Pulmonary artery endothelial cell (primary cell): ENCODE results near the gene CRYBB3. TPM values are rescaled to one million over a fixed set of nuclear protein-coding genes. Genes with fewer than 3 reads are reported as not detected.
"Not testable (repeated sequence)": the region's sequence is repeated elsewhere in the genome, so short reads cannot be mapped to it uniquely, and the experiment has no call there.

ENCODE experiments used
- DNase-seq: peaks from one replicate; pipeline ENCODE4 v3.0.0-alpha.2; 2011; ENCODE audit warnings: low read depth, low spot score
- total RNA-seq: library from RNA; depleted of rRNA; stranded (reverse); fragments of >200 nt; gene quantifications from 2 replicates; pipeline ENCODE4 v1.2.3, GENCODE V29; 2014

The CRYBB3 gene
- total RNA-seq, 1 donor from 2014 or later = not detected

DNA sequence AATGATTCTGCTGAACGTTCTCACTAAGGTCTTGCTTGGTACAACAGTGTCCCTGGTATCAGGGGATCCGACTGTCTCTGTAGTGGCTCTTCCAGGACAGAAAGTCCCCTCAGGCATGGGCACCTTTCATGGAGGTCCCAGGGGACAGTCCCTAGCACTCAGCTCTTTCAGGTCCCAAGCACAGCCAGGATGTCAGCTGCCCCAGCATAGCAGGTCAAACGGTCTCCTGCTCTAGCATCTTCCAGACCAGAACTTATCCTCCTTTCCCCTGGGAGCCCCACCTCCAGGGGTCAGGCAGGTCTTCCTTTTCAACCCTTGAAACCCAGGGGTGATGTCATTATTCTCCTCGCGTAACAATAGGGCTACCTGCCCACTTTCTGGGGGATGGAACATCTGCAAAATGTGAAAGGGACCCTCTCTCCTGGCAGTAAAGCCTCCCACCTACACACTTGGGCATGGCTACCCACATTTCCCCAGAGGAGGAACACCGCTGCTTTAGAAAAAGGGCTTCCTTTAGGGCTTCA, 24.7 kb upstream of the CRYBB3 start:
- no peak for DNase-seq

DNA sequence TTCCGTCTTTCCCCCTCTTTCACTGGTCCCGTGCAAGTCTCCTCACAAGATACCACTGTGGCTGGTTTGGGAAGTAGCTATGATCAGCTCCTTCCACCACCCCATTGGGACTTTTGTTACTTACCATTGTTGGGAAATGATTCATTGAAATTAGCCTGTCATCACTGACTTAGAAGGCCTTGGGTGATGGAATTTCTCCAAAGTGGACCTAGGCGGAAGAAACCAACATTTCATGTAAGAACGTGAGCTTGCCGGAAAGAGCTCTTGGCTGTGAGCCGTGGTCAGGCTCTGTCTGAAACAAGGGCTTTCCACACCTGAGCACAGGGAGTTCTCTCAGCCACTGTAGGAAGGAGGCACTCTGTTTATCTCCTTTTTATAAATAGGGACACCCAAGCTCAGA, 23.5 kb upstream of the CRYBB3 start:
- DNase-seq = peak; percentile 30

DNA sequence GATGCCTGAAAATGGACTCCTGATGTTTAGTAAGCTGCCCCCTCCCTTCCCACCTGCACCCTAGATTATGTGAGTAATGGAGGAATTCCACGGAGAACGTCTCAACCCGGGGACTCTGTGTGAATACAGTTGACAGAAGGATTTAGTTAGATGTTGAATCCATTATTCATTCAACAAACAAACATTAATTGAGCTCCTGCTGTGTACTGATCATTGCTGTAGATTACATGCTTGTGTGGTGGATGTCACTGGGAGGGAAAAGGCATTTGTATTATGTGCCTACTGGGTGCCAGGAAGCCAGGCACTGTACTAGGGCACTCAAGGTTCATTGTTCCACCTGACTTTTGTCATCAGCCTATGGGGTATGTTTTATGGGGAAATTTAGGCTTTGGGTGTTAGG, 22.9 kb upstream of the CRYBB3 start:
- DNase-seq = no peak

DNA sequence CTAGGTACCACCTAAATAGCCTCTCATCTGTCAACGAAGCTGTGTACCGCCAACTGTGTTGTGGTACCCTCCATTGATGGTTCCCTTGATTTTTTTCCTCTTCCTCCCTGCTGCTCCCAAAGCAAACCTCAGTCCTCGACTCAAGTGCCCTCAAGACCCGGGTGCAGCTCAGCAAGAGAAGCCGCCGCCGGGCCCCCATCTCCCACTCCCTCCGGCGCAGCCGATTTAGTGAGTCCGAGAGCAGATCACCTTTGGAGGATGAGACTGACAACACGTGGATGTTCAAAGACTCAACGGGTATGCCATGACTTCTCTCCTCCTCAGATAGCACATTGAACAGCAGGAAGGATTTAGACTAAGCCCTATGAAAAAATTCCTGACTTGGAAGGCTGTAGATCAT, 22.4 kb upstream of the CRYBB3 start:
- no peak for DNase-seq

DNA sequence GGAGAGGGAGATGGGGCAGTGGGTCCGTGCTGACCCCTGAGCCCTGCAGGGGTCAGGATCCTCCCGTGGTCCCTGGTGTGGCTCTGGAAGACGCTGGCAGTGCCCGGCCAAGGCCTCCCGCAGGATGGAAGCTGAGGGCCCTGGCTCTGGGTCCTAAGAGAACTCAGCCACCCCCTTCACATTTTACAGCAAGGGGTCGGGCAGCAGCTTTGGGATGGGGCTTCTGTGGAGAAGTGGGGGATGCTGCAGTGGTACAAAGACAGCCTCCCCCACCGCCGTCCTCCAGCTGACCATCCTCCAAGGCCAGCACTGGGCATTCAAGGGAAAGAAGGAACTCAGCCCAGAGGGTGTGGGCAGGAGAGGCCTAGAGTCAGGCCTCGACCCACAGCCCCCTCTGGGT, 21.8 kb upstream of the CRYBB3 start:
- DNase-seq = no peak

DNA sequence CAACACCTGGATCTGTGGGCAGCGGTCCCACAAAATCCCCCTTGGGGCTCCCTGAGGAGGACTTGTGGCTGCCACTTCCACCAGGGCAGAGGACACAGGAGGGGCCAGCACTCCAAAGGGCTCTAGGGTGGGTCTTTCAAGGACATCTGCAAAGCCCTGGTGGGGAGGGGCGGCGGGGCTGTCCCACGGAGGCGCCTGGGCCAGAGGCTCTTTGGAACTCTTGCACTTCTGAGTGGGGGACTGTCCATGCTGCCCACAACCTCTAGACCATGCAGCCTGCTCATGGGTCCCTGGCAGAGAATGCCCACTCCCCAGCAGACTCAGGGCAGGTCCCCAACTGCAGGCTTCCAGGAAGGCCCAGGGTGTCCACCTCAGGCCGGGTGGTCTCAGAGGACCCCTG, 21.3 kb upstream of the CRYBB3 start:
- DNase-seq = not testable (repeated sequence)

DNA sequence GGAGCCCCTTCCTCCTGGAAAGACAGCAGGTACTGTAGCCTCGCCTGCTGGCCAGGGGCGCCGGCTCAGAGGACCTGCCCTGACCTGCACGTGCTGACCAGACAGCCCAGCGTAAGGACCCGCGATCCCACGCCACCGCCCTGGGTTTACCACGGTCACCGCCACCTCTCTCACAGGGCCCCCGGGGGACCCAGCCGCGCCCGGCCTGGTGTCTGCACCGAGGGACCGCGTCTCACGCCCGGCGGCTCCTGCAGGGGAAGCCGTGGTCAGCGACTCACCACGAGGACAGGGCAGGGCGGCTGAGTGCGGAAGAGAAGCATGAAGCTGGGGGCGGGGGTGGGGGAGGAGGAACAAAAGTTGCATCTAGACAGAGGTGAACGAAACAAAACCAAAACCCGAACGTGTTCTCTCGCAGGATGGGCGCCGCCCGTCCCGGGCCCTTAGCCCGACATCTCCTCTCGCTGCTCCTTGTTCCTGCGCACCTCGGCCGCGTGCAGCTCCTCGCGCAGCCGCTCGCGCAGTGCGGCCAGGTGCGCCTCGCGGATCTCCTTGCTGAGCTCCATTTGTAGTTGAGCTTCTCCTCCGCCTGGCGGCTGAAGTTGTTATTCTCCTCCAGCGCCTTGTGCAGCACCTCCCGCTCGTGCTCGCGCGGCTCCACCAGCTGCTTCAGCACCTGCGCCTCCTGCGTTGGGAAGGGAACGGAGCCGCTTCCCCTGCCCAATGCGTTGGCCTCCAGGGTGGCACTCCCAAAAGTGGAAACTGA, 20.6 kb upstream of the CRYBB3 start:
- DNase-seq = not testable (repeated sequence)

DNA sequence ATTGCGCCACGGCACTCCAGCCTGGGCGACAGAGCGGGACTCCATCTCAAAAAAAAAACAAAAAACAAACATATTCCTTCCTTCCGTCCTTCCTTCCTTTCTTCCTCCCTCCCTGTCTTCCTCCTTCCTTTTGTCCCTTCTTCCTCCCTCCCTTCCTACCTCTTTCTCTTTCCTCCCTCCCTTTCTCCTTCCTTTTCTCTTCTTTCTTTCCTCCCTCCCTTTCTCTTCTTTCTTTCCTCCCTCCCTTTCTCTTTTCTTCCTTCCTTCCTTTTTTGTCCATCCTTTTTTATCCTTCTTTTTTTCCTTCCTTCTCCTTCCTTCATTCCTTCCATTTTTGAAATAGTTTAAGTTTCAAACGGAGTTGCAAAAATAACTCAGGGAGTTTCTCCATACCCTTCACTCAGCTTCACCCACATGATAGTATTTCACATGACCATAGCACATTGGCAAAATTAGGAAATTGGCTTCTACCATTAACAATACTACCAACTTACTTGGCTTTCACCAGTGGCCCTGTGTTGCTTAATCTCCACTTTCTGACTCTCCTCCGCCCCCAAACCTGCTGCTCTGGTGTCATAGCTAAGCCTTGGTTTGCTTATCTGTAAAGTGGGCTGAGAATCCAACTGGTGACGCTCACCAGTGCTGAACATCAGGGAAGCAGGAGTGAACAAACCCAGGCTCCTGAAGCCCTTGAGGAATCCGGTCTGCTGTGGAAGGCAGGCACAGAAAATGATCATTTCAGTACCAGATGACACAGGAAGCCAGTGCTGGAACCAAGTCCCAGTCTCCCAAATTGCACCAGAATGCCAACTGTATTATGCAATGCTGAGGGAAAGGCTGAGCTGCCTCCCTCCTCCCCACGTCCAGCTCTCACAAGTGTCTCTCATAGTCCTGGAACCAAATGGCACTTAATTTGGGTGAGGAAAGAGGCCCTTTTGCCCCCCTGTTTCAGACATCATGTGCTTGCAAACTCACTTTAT, 17.2 kb upstream of the CRYBB3 start:
- DNase-seq = no peak

DNA sequence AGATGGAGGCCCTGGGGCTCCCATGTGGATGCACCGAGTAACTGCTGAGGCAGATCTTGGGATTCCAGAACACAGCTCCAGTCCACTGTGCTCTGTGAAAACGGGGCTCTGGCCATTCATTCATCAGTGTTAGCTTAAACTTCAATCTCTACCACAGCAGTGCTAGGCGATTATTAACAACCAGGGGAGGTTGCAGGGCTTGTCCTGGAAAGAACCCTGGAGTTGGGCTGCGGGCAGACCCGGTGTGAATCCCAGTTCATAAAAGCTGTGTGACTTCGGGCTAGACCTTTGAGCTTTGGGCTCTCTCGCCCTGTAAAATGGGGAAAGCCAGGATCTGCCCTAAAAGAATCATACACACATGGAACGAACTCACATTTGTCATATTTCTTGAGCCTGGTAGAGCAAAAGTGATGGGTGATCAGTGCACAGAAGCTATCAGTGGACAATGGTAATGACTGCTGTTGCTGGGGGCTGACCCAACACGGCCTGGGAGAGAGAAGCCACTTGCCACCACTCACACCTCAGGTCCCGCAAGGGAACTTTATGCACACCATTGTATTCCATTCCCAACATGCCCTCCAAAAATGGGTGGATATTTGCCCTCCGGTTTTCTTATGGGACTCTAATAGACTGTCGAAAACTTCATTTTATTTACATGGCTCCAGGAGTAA, 15.6 kb upstream of the CRYBB3 start:
- DNase-seq = no peak

DNA sequence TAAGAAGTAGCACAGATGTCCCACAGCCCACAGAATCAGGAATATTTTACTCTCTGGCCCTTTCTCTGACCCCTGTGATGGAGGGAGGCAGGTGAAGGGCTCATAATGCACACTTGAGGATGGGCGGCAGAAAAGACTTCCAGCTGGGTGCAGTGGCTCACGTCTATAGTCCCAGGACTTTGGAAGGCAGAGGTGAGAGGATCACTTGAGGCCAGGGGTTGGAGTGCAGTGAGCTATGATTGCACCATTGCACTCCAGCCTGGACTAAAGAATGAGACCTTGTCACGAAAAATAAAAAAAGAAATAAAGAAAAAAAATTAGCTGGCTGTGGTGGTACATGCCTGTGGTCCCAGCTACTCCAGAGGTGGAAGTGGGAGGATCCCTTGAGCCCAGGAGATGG, 13.5 kb upstream of the CRYBB3 start:
- no peak for DNase-seq

DNA sequence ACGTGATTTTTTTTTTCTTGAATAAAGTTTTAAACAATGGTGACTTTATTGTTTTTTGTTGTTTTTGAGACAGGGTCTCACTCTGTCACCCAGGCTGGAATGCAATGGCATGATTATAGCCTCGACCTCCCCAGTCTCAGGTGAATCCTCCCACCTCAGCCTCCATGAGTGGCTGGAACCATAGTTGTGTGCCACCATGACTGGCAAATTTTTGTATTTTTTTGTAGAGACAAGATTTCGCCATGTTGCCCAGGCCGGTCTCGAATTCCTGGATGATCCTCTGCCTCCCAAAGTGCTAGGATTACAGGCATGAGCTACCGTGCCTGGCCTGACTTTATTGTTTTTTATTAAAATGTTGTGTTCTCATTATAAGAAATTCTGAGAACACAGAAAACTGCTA, 12.2 kb upstream of the CRYBB3 start:
- DNase-seq = no peak

DNA sequence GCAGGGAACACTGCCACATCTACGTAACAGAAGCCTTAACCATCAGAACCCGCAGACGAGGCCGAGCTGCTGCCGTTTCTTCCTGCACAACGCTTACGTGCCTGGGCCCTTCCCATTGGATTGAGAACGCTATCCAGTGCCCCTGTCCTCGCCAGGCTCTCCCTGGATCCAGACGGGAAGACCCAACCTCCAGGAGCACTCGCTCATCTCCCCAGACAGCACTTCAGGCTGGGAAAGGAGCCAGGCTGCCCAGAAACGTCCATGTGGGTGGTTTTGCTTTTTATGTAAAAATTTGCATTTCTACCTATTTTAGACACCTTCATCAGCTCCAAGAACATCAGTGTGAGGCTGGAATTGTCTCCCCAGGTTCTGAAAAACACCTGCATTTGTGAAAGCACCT, 7.3 kb upstream of the CRYBB3 start:
- no peak for DNase-seq

DNA sequence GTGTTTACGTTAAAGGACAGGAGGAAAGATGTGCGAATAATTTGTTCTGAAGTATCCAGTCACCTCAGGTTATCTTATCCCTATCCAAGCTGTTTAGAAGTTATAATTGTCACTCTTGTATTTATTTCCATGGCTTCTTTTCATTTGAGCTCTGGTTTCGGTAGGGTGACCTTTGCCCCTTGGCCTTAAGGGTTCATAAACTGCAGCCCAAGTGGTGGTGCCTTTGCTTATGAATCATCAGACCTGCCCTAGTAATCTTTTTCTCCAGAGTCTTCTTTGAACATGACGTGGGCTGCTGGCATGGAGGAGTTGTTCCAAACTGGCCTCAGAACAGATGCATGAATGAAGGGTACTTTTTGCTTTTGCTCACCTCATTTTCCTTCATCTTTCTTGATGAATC, 6.5 kb upstream of the CRYBB3 start:
- no peak for DNase-seq

DNA sequence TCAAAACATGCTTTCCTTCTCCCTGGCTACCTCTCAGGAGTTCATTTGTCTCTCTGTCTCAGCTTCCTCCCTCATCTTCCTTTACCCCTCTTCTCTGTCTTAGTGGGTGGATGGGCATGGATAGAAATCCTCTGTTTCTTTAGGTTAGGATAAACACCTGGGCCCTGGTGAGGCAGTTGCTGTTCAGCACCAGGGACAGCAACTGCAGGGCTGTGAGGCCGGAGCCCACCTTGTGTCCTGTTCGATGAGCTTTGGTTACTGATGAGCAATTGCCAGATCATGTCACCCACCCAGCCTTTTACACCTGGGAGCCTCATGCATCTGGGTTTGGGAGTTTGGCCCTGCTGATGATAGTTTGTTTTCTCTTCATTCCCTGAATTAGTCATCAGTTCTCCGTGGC, 6.1 kb upstream of the CRYBB3 start:
- DNase-seq = no peak

DNA sequence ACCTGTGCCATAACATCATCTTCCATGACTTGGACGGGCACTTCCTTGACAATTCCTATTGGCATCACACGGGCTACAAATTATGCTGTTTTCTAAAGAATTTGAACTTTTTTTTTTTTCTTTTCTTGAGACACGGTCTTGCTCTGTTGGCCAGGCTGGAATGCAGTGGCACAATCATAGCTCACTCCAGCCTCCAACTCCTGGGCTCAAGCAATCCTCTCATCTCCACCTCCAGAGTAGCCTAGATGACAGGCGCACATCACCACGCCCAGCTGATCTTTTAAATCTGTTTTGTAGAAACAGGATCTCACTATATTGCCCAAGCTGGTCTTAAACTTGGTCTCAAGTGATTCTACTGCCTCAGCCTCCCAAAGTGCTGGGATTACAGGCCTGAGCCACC, 3.3 kb upstream of the CRYBB3 start:
- no peak for DNase-seq

DNA sequence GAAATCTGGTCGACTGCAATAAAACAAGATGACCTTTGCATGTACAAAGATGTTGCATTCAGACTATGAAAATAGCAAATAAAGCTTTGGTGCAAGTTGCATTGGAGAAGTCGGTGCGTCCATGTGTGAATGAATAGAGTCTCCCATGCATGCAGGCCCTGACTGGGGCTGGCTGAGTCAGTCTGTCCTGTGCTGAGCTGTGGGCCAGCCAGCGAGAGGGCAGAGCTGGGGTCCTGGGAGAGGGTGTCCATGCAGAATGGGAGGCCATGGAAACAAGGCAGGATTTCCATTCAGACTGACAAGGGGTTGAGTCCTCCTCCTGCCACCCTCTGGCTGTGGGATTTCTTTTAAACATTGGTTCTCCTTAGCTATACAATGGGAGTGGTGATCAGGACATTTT, 2.3 kb upstream of the CRYBB3 start:
- no peak for DNase-seq

DNA sequence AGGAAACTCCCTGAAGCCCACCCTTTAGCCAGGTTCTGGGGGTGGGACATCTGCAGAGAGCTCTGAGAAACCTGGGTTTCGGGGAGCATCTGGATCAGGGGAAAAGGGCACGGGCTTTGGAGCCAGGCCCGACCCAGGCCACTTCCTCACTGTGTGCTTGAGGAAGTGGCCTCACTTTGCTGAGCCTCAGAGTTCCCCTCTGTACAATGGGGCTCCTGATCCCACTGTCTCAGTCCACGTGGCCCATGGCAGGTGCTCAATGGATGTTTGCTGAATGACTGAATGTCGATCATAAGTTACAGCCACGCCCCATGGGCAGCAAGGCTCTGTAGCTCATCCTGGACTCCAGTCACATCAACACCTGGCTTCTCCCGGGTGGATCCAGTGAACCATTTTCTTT, 1.3 kb downstream of the CRYBB3 start:
- no peak for DNase-seq

DNA sequence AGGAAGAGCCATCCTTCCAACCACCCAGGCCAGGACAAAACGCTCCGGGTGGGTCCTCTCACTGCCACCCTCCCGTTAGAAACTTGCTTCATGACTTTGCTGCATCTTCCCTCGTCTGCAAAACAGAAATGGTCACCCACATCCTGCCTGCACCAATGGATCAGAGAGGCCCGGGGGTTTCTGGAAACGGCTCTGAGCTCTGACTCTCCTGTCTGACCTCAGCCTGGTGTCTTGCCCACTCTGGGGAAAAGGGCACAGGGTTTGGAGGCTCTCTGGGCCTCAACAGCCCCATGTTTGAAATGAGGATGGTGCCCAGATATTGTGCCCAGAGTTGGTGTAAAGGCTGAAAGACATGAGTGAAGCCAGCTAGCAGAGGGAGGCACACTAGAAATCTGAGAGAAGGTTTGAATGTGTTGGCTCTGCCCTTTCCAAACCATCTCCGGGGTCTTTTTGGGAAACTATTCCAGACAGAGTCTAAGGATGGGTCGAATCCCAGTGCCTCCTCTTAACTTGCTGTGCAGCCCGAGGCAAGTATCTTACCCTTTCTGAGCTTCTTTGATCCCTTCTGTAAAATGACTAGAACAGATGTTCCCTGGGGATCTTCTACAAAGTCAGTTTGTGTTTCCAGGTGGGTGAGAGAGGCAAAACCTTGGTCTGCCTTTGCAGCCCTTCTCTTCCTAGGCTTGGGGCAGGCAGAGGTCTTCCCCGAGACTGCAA, 2.1 kb downstream of the CRYBB3 start:
- no peak for DNase-seq

DNA sequence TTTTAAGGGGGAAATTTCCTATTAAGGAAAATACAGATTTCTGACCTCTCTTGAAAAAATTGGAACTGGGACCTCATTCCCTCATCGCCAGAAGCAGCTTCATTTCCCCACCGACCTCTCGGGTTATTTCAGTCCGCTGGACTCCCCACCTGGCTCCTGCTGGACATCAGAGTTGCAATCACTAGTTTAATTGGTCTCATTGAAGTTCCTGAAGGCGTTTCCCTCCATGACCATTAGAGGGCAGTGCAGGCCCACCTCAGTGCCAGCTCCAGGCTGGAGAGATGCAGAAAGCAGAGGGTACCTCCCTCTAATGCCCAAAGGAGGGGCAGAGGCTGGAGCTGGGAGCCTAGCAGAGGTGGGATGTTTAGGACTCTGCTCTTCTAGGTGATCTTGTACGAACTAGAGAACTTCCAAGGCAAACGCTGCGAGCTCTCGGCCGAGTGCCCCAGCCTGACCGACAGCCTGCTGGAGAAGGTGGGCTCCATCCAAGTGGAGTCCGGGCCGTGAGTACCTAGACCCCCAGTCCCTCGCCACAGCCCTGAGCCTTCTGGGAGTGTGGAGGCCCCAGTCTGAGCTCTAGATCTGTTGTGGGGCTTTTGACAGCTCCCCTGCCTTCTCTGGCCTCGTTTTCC, 2.7 kb downstream of the CRYBB3 start:
- no peak for DNase-seq

DNA sequence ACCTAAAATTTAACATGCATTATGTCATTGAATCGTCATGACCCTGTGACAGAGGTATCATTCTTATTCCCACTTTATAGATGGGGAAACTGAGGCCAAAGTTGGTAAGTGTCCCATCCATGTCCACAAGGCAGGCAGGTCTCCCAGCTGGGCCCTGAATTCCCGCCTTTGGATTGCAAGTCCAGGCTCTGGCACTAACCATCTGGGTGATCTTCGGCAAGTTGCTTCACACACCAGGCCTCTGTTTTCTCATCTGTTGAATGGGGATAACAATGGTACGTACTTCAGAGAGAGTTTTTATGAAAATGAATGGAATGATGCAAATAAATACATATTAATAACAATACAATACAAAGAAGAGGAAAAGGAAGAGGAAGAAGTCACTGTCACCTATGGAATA, 3.4 kb downstream of the CRYBB3 start:
- no peak for DNase-seq

DNA sequence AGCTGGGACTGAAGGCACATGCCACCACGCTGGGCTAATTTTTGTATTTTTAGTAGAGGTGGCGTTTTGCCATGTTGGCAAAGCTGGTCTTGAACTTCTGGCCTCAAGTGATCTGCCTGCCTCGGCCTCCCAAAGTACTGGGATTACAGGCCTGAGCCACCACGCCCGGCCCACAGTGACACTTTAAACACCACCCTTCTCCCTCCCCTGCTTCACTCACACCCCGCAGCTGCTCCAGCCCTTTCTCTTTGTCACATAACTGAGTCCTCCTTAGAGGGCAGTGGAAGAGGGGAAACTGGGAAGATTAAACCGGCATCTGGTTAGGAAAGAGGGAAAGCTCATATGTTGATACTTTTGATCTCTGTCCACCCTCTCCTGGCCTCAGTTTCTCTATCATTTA, 4.9 kb downstream of the CRYBB3 start:
- not testable (repeated sequence) for DNase-seq
